Mesendoderm (in vitro differentiated cells): Measurements from ENCODE around the gene GDPD2.
A peak's percentile ranks its signal among the peaks of the same experiment; 100 is the strongest.

ENCODE experiments used
- DNase-seq: peaks from one replicate; pipeline ENCODE4 v3.0.0; 2013
- H2AK5ac ChIP-seq: 2 replicates; pipeline ENCODE4 v1.6.1; 2013; ENCODE audit warnings: low read length, inconsistent platforms
- H2BK120ac ChIP-seq: 2 replicates; pipeline ENCODE4 v1.6.1; 2013; ENCODE audit warnings: low read depth, mild to moderate bottlenecking, low read length, moderate library complexity, mixed read lengths
- H2BK15ac ChIP-seq: replicated peaks from 2 replicates; pipeline ENCODE4 v1.6.1; 2013; ENCODE audit warnings: low read depth, mild to moderate bottlenecking, moderate library complexity
- H2BK5ac ChIP-seq: 2 replicates; pipeline ENCODE4 v1.6.1; 2013; ENCODE audit warnings: low read length, inconsistent platforms
- H3K18ac ChIP-seq: 2 replicates; pipeline ENCODE4 v1.6.1; 2013; ENCODE audit warnings: mild to moderate bottlenecking, low read length, mixed read lengths
- H3K23ac ChIP-seq: one replicate; pipeline ENCODE4 v1.6.1; 2013; ENCODE audit warnings: low read length
- H3K27ac ChIP-seq: 2 replicates; pipeline ENCODE4 v1.5.1; 2013; ENCODE audit warnings: low read depth, mild to moderate bottlenecking, inconsistent platforms, low read length, moderate library complexity
- H3K27me3 ChIP-seq: 2 replicates; pipeline ENCODE4 v1.6.1; 2013; ENCODE audit warnings: low read length, control low read depth, mild to moderate bottlenecking, inconsistent platforms; ENCODE audit not compliant: insufficient read depth, poor library complexity
- H3K36me3 ChIP-seq: 2 replicates; pipeline ENCODE4 v1.6.1; 2013; ENCODE audit warnings: low read length, inconsistent platforms; ENCODE audit not compliant: control insufficient read depth, insufficient read depth
- H3K4ac ChIP-seq: one replicate; pipeline ENCODE4 v1.6.1; 2013; ENCODE audit warnings: low read depth, mild to moderate bottlenecking, low read length, moderate library complexity
- H3K4me1 ChIP-seq: 2 replicates; pipeline ENCODE4 v1.6.1; 2013; ENCODE audit warnings: low read depth, low read length, inconsistent platforms; ENCODE audit not compliant: control insufficient read depth
- H3K4me2 ChIP-seq: 2 replicates; pipeline ENCODE4 v1.6.1; 2013; ENCODE audit warnings: low read length
- H3K4me3 ChIP-seq: 2 replicates; pipeline ENCODE4 v1.5.1; 2013; ENCODE audit warnings: mild to moderate bottlenecking, low read length
- H3K56ac ChIP-seq: one replicate; pipeline ENCODE4 v1.6.1; 2013; ENCODE audit warnings: low read length
- H3K79me1 ChIP-seq: 2 replicates; pipeline ENCODE4 v1.6.1; 2013; ENCODE audit warnings: low read length, inconsistent platforms
- H3K79me2 ChIP-seq: 2 replicates; pipeline ENCODE4 v1.6.1; 2013; ENCODE audit warnings: mild to moderate bottlenecking, low read length; ENCODE audit not compliant: control insufficient read depth, insufficient read depth
- H3K9ac ChIP-seq: 2 replicates; pipeline ENCODE4 v1.6.1; 2013; ENCODE audit warnings: low read length, inconsistent platforms
- H4K5ac ChIP-seq: one replicate; pipeline ENCODE4 v1.6.1; 2013; ENCODE audit warnings: low read length
- H4K8ac ChIP-seq: one replicate; pipeline ENCODE4 v1.6.1; 2013; ENCODE audit warnings: low read depth, mild to moderate bottlenecking, control low read depth, low read length, moderate library complexity
- WGBS: extraction: QIAGEN DNeasy Blood & Tissue Kit; methylation state at CpG from one replicate; pipeline ENCODE4 v1.1.7; 2013; ENCODE audit warnings: low lambda C conversion rate, missing lambda C conversion rate; ENCODE audit not compliant: insufficient coverage; ENCODE audit errors: extremely low coverage; 5-methylcytosine and 5-hydroxymethylcytosine counted together

GDPD2 gene

DNA sequence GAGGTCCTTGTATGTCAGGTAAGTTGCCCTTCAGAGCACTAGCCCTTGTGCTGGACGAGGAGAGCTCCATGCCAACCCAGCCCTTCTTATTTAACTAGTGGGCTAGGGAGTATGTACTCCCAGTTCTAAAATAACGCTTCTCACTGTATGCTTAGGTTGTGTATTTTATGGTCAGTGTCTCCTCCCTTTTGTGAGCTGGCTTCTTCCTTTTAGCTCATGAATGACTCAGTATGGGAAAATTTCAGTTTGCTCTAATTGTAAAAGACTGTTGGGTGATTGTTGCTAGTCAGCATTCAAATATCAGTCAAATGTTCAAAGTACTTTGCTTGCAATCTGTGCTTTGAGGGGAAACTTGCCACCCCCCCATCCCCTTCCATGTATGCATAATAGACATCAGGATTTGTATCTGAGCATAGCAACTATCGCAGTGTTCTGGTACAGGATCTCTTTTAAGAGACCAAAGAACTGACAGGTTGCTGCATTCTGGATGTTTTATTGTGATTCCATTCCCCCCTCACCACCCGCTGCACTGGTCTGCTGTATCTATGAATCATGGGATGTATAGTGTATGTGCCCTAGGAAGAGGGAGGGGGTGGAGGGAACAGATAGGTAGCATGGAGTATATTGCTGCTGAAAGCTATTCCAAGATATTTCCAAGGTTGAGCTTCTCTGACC lies 56.3 kb downstream of the GDPD2 start:
- no peak overlapping the region for H2BK120ac ChIP-seq
- no peaks in the 10 kb centered on the region for H3K36me3 ChIP-seq
- no CpG with 5 or more reads among the region's 4 CpGs for WGBS
- H4K5ac ChIP-seq: no peak overlapping the region
- H3K23ac ChIP-seq: no peak overlapping the region
- H3K4me3 ChIP-seq: no peak overlapping the region
- no peak overlapping the region for H3K4ac ChIP-seq
- H3K4me2 ChIP-seq: no peak overlapping the region
- H3K56ac ChIP-seq: no peak overlapping the region
- H3K79me2 ChIP-seq: peaks cover 2% of the 10 kb centered on the region
- no peak overlapping the region for H3K27ac ChIP-seq
- H3K9ac ChIP-seq: no peak overlapping the region
- no peak overlapping the region for H4K8ac ChIP-seq
- no peak for DNase-seq
- H3K4me1 ChIP-seq: no peaks in the 10 kb centered on the region
- no peaks in the 10 kb centered on the region for H3K79me1 ChIP-seq
- no peak overlapping the region for H2BK15ac ChIP-seq
- no peak overlapping the region for H2AK5ac ChIP-seq
- H2BK5ac ChIP-seq: no peak overlapping the region
- no peaks in the 10 kb centered on the region for H3K27me3 ChIP-seq
- H3K18ac ChIP-seq: no peak overlapping the region

DNA sequence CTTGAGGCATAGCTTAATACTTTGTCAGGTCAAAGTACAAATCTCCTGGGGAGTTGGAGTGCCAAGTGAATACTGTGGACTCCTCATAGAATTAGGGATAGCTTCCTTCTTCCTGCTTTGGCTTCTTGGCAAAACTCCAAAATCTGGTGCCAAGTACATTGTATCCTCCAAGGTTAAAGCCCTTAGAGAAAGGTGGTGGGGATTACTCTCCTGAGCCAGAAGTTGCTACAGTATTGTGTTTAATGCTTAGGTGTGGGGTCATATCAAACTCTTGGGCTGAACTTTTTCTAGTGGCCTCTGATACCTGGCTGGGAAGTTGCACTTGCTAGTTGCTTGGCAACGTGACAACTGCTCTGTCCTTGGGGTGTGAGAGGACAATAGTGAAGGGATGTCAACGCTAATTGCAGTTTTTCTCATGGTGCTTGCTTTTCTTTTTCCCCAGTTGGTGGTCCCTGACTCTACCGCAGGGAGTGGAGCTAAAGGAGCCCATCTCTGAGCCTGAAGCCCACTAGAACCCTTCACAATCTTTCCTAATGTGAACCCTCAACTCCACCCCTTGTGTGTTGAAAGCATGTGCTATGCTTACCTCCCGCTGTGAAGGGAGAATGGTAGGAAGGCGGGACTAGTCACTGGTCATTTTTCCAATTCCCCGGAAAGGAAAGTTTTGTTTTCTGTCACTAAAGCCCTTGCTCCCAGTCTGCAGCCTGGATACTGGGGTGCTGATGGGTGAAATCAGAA lies 57.0 kb downstream of the GDPD2 start:
- Histone ChIP-seq H2BK5ac (no peak overlapping the region), H3K4me3 (no peak overlapping the region), H3K18ac (no peak overlapping the region), H3K27me3 (no peaks in the 10 kb centered on the region), H4K8ac (no peak overlapping the region), H3K4me2 (no peak overlapping the region), H3K79me1 (no peaks in the 10 kb centered on the region), H2BK15ac (no peak overlapping the region), H3K4ac (no peak overlapping the region), H4K5ac (no peak overlapping the region), H2AK5ac (no peak overlapping the region), H3K9ac (no peak overlapping the region), H3K27ac (no peak overlapping the region), H3K4me1 (no peaks in the 10 kb centered on the region), H3K56ac (no peak overlapping the region), H3K36me3 (no peaks in the 10 kb centered on the region), H3K23ac (no peak overlapping the region), H2BK120ac (no peak overlapping the region), H3K79me2 (peaks cover 2% of the 10 kb centered on the region)
- DNase-seq: peak; percentile 34
- no CpG with 5 or more reads among the region's 6 CpGs for WGBS

DNA sequence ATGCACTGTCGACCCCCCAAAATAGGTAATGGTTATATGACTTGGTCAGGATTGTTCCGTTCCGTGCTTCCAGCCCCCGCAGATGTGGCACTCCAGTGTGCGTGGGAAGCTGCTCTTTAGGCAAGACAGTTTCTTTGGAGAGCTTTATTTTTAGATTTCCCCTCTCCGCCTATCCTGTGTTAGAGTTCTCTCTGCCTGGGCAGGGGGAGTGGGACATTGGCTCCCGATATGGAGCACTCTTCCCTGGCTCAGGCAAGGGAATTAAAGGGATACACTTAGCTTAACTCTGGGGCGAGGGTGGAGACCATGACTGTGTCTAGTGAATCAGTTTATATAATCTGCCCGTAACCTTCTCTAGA lies 57.5 kb downstream of the GDPD2 start:
- WGBS: no CpG with 5 or more reads among the region's 9 CpGs
- Histone ChIP-seq H3K4me1 (no peaks in the 10 kb centered on the region), H3K9ac (no peak overlapping the region), H3K27me3 (no peaks in the 10 kb centered on the region), H3K79me1 (no peaks in the 10 kb centered on the region), H2BK5ac (no peak overlapping the region), H3K4ac (no peak overlapping the region), H3K23ac (no peak overlapping the region), H4K8ac (no peak overlapping the region), H3K4me2 (no peak overlapping the region), H2BK15ac (no peak overlapping the region), H2AK5ac (no peak overlapping the region), H4K5ac (no peak overlapping the region), H3K4me3 (no peak overlapping the region), H3K79me2 (peaks cover 2% of the 10 kb centered on the region), H3K27ac (no peak overlapping the region), H2BK120ac (no peak overlapping the region), H3K18ac (no peak overlapping the region), H3K36me3 (no peaks in the 10 kb centered on the region), H3K56ac (no peak overlapping the region)
- no peak for DNase-seq

DNA sequence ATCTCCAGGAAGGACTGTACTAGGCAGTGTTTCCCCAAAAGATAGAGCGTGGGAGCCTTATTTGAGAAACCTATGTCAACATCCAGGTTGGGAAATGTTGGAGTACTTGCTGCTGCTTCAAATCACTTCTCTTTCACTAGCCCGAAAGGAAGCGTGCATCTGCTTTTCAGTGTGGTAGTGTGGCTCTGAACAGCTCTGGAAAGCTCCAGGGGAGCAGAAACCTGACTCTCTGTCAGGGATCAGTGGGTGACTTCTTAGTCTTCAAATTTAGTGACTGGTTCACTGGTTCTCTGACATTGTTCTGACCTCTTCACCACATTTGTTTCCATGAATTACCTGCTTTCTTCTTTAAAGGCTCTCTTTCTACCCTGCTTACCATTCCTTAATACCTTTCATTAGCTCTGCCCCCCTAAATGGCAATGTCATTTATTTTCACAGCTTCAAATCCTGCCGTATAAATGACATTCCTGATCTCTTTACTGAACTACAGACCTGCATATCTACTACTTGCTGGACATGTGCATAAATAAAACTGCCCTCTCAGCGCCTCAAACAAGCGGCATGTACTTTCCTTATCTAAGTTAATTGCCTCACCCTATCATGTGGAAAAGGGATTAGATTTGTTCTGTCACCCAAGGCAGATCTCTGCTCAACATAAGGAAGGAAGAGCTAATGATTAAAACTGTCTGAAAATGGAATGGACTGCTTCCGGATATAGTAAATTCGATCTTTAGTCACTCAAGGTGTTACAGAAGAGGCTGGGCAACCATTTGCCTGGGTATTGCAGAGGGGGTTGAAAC lies 58.6 kb downstream of the GDPD2 start:
- DNase-seq: no peak
- no peak overlapping the region for H3K9ac ChIP-seq
- no peaks in the 10 kb centered on the region for H3K4me1 ChIP-seq
- H2BK15ac ChIP-seq: no peak overlapping the region
- H2AK5ac ChIP-seq: no peak overlapping the region
- no peak overlapping the region for H3K4me3 ChIP-seq
- no peak overlapping the region for H3K27ac ChIP-seq
- H2BK5ac ChIP-seq: no peak overlapping the region
- H3K4ac ChIP-seq: no peak overlapping the region
- H4K5ac ChIP-seq: no peak overlapping the region
- no peak overlapping the region for H3K56ac ChIP-seq
- H3K23ac ChIP-seq: no peak overlapping the region
- no peaks in the 10 kb centered on the region for H3K79me1 ChIP-seq
- H3K18ac ChIP-seq: no peak overlapping the region
- H2BK120ac ChIP-seq: no peak overlapping the region
- H4K8ac ChIP-seq: no peak overlapping the region
- H3K4me2 ChIP-seq: no peak overlapping the region
- H3K79me2 ChIP-seq: peaks cover 2% of the 10 kb centered on the region
- no peaks in the 10 kb centered on the region for H3K36me3 ChIP-seq
- H3K27me3 ChIP-seq: no peaks in the 10 kb centered on the region
- no CpG with 5 or more reads among the region's 8 CpGs for WGBS

DNA sequence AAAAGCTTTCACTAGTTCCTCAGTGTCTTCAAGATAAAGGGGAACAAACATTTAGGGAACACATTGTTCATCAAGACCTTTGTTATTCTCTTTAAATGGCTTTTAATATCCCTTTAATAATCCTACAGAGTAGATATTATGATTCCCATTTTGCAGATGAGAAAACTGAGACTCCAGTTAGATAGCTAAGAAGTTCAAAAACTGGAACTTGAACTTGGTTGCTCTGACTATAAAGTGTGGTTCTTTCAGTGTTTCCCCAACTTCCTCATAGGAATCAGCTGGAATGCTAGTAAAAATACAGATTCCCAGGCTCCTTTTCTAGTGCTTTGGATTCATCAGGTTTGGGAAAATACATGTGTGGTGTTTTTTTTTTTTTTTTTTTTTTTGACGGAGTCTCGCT lies 59.2 kb downstream of the GDPD2 start:
- no peak for DNase-seq
- Histone ChIP-seq H4K8ac (no peak overlapping the region), H4K5ac (no peak overlapping the region), H2AK5ac (no peak overlapping the region), H3K27me3 (no peaks in the 10 kb centered on the region), H2BK15ac (no peak overlapping the region), H3K79me1 (no peaks in the 10 kb centered on the region), H3K23ac (no peak overlapping the region), H3K4me2 (no peak overlapping the region), H3K4ac (no peak overlapping the region), H3K36me3 (no peaks in the 10 kb centered on the region), H2BK120ac (no peak overlapping the region), H3K4me1 (no peaks in the 10 kb centered on the region), H3K79me2 (peaks cover 2% of the 10 kb centered on the region), H3K9ac (no peak overlapping the region), H3K56ac (no peak overlapping the region), H3K18ac (no peak overlapping the region), H3K27ac (no peak overlapping the region), H2BK5ac (no peak overlapping the region), H3K4me3 (no peak overlapping the region)
- no CpG with 5 or more reads among the region's 2 CpGs for WGBS
